HepG2 (cell line): ENCODE data around the gene HNRNPM. TPM values are rescaled to one million over a fixed set of nuclear protein-coding genes. Genes with fewer than 3 reads are reported as not detected.

Experiments
- ATF4 ChIP-seq, 2 experiments: fragments of 450-650 bp in 1 of 2; sonication (generic) in 1 of 2; formaldehyde crosslinking; IDR thresholded peaks; 2 replicates each; pipeline versions ENCODE4 v1.5.0 to v1.8.0; 2020 to 2022; ENCODE audit warnings: mild to moderate bottlenecking in 1 of 2, missing genetic modification reagents in 1 of 2
- DR1 ChIP-seq: sonication (generic); formaldehyde crosslinking; IDR thresholded peaks from 2 replicates; pipeline ENCODE4 v1.8.0; 2021; ENCODE audit warnings: mild to moderate bottlenecking, missing genetic modification reagents, inconsistent platforms
- EED ChIP-seq: sonication (generic); formaldehyde crosslinking; IDR thresholded peaks from 2 replicates; pipeline ENCODE4 v1.5.0; 2020; ENCODE audit warnings: mild to moderate bottlenecking, missing genetic modification reagents
- GFI1 ChIP-seq: sonication (generic); formaldehyde crosslinking; IDR thresholded peaks from 2 replicates; pipeline ENCODE4 v1.5.0; 2020; ENCODE audit warnings: missing genetic modification reagents, mild to moderate bottlenecking, borderline replicate concordance
- HIVEP1 ChIP-seq: sonication (generic); formaldehyde crosslinking; IDR thresholded peaks from 2 replicates; pipeline ENCODE4 v1.4.0; 2020; ENCODE audit warnings: mild to moderate bottlenecking, missing genetic modification reagents
- HMGXB4 ChIP-seq, 2 experiments: sonication (generic) in 1 of 2; formaldehyde crosslinking in 1 of 2; IDR thresholded peaks; 2 replicates each; pipeline versions ENCODE4 v1.4.0 to v1.6.1; 2018 to 2020; ENCODE audit warnings: missing genetic modification reagents in 2 of 2, borderline replicate concordance in 1 of 2, low read depth in 1 of 2, mild to moderate bottlenecking in 1 of 2, missing biosample characterization in 1 of 2
- KDM2A ChIP-seq: sonication (generic); formaldehyde crosslinking; IDR thresholded peaks from 2 replicates; pipeline ENCODE4 v1.4.0; 2020; ENCODE audit warnings: low read depth, missing genetic modification reagents, borderline replicate concordance
- MYC ChIP-seq: sonication (generic); formaldehyde crosslinking; IDR thresholded peaks from 2 replicates; pipeline ENCODE4 v1.9.0; 2021; ENCODE audit warnings: missing genetic modification reagents, borderline replicate concordance
- NPAS2 ChIP-seq: sonication (generic); formaldehyde crosslinking; IDR thresholded peaks from 2 replicates; pipeline ENCODE4 v1.8.0; 2022; ENCODE audit warnings: mild to moderate bottlenecking, missing genetic modification reagents, borderline replicate concordance
- PRDM4 ChIP-seq: sonication (generic); formaldehyde crosslinking; IDR thresholded peaks from 2 replicates; pipeline ENCODE4 v1.9.0; 2021; ENCODE audit warnings: missing genetic modification reagents, borderline replicate concordance
- SAP130 ChIP-seq: IDR thresholded peaks from 2 replicates; pipeline ENCODE4 v1.6.1; 2016; ENCODE audit warnings: low read depth
- SP2 ChIP-seq: sonication (generic); formaldehyde crosslinking; IDR thresholded peaks from 2 replicates; pipeline ENCODE4 v1.5.1; 2020; ENCODE audit warnings: mild to moderate bottlenecking, missing genetic modification reagents
- SRY ChIP-seq: sonication (generic); formaldehyde crosslinking; IDR thresholded peaks from 2 replicates; pipeline ENCODE4 v1.8.0; 2022; ENCODE audit warnings: mild to moderate bottlenecking, missing genetic modification reagents
- TBP ChIP-seq: sonication (generic); formaldehyde crosslinking; IDR thresholded peaks from 2 replicates; pipeline ENCODE4 v1.5.0; 2020; ENCODE audit warnings: missing genetic modification reagents
- ZBTB43 ChIP-seq: sonication (generic); formaldehyde crosslinking; conservative IDR thresholded peaks from 2 replicates; pipeline ENCODE4 v1.4.0; 2020; ENCODE audit warnings: missing genetic modification reagents
- ZFP82 ChIP-seq: sonication (generic); formaldehyde crosslinking; IDR thresholded peaks from 2 replicates; pipeline ENCODE4 v1.5.1; 2020; ENCODE audit warnings: mild to moderate bottlenecking, missing genetic modification reagents, borderline replicate concordance
- ZNF12 ChIP-seq: sonication (generic); formaldehyde crosslinking; IDR thresholded peaks from 2 replicates; pipeline ENCODE4 v1.5.0; 2020; ENCODE audit warnings: missing genetic modification reagents
- ZNF362 ChIP-seq: sonication (generic); formaldehyde crosslinking; IDR thresholded peaks from 2 replicates; pipeline ENCODE4 v1.4.0; 2020; ENCODE audit warnings: missing genetic modification reagents, mild to moderate bottlenecking, borderline replicate concordance
- ZNF589 ChIP-seq: sonication (generic); formaldehyde crosslinking; conservative IDR thresholded peaks from 2 replicates; pipeline ENCODE4 v1.8.0; 2022; ENCODE audit warnings: mild to moderate bottlenecking, moderate library complexity, missing genetic modification reagents
- ZNF615 ChIP-seq: sonication (generic); formaldehyde crosslinking; IDR thresholded peaks from 2 replicates; pipeline ENCODE4 v1.5.0; 2020; ENCODE audit warnings: mild to moderate bottlenecking, missing genetic modification reagents, borderline replicate concordance
- ZNF788 ChIP-seq: sonication (generic); formaldehyde crosslinking; IDR thresholded peaks from 2 replicates; pipeline ENCODE4 v1.5.0; 2020; ENCODE audit warnings: mild to moderate bottlenecking, missing genetic modification reagents, borderline replicate concordance
- polyA plus RNA-seq, 8 experiments: library from polyadenylated mRNA; depleted of rRNA in 3 of 8; stranded (reverse) in 7 of 8; unstranded in 1 of 8; fragments of >200 nt; fragmentation: Illumina TruSeq in 4 of 8; extraction: Trizol in 4 of 8; gene quantifications; 2 replicates each; pipeline versions ENCODE4 v1.2.1 to v1.2.3, GENCODE V29; 2011 to 2016; ENCODE audit warnings: low read depth in 4 of 8, missing spikeins in 1 of 8, mixed read lengths in 1 of 8; ENCODE audit not compliant: insufficient read depth in 1 of 8
- total RNA-seq, 5 experiments: library from RNA; depleted of rRNA; stranded (reverse); fragments of >200 nt; fragmentation: Illumina TruSeq; extraction: Trizol; gene quantifications; 2 replicates each; pipeline ENCODE4 v1.2.3, GENCODE V29; 2016; ENCODE audit warnings: low read depth in 1 of 5

The HNRNPM gene
- total and polyA plus RNA-seq, 2 of the 13 experiments (the other 11 are each of a cell fraction or from before 2014, with no cell fraction given) = 56.7 to 102 TPM

GRCh38 chr19:8412783-8413628, 31.8 kb upstream of the HNRNPM start, which contains the start of gene MARCHF2 (continued):
- no peak for TF ChIP-seq DR1 (CRISPR knock-in tag)
- TF ChIP-seq GFI1 (CRISPR knock-in tag) = no peak
- no peak for TF ChIP-seq ZNF12 (CRISPR knock-in tag)
- no peak for TF ChIP-seq ZNF615 (CRISPR knock-in tag)
- peak in 1 of 2 experiments; percentile 33; a peak in 2 of 4 replicates for TF ChIP-seq HMGXB4 (CRISPR knock-in tag; IDR thresholded peaks at IDR 0.05; ENCODE audit: borderline replicate concordance in 1 of 2, low read depth in 1 of 2)
- TF ChIP-seq MYC = peak; percentile 50; the same call in 1 of the 2 replicates
- TF ChIP-seq ATF4 (CRISPR knock-in tag; IDR thresholded peaks at IDR 0.05) = no peak
- peak; percentile 93 for TF ChIP-seq SP2 (CRISPR knock-in tag)
- no peak for TF ChIP-seq ZNF589 (CRISPR knock-in tag)
- no peak for TF ChIP-seq TBP (CRISPR knock-in tag)
- no peak for TF ChIP-seq PRDM4 (CRISPR knock-in tag)
- no peak for TF ChIP-seq KDM2A
- TF ChIP-seq EED (CRISPR knock-in tag) = no peak
- no peak for TF ChIP-seq ZFP82 (CRISPR knock-in tag)
- peak; percentile 49; the same call in 1 of the 2 replicates for TF ChIP-seq ZNF788 (CRISPR knock-in tag)
- peak; percentile 90; the same call in 1 of the 2 replicates for TF ChIP-seq ZNF362 (CRISPR knock-in tag)
- TF ChIP-seq SAP130 (CRISPR knock-in tag) = peak; percentile 77; the same call in 1 of the 2 replicates
- TF ChIP-seq HIVEP1 (CRISPR knock-in tag) = no peak
- no peak for TF ChIP-seq NPAS2 (CRISPR knock-in tag)
- no peak for TF ChIP-seq SRY
- TF ChIP-seq ZBTB43 (CRISPR knock-in tag) = no peak
